GM21528 (cell line): Measurements from ENCODE around the gene UBE3B.
"Not testable (repeated sequence)": the region's sequence is repeated elsewhere in the genome, so short reads cannot be mapped to it uniquely, and the experiment has no call there.

ENCODE experiments used
- ATAC-seq: cut with Tn5 transposase; IDR thresholded peaks from one replicate; pipeline ENCODE4 v1.9.1; 2021; ENCODE audit warnings: mild to moderate bottlenecking, moderate library complexity; ENCODE audit not compliant: unreplicated experiment, low FRiP score

UBE3B gene

GRCh38 chr12:109469517-109469916 is 7.9 kb upstream of the UBE3B start:
- no peak for ATAC-seq

DNA sequence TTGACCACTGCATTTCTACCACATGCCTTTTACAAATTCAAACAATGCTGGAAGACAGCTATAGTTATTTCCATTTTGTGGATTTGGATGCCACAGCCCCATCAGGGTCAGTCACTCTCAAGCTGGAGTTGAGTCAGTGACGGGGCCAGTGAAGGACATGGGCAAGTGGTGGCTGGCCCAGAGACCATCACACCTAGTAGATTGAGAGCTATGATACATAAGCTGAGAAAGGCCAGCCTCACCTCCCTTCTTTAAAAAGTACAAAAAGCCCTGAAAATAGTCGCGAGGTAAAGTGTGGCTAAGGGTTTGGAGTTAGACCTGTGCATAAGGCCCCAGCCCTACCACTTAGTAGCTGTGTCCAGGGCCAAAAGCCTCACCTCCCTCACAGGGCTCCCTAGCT is 4.4 kb upstream of the UBE3B start:
- ATAC-seq = no peak

DNA sequence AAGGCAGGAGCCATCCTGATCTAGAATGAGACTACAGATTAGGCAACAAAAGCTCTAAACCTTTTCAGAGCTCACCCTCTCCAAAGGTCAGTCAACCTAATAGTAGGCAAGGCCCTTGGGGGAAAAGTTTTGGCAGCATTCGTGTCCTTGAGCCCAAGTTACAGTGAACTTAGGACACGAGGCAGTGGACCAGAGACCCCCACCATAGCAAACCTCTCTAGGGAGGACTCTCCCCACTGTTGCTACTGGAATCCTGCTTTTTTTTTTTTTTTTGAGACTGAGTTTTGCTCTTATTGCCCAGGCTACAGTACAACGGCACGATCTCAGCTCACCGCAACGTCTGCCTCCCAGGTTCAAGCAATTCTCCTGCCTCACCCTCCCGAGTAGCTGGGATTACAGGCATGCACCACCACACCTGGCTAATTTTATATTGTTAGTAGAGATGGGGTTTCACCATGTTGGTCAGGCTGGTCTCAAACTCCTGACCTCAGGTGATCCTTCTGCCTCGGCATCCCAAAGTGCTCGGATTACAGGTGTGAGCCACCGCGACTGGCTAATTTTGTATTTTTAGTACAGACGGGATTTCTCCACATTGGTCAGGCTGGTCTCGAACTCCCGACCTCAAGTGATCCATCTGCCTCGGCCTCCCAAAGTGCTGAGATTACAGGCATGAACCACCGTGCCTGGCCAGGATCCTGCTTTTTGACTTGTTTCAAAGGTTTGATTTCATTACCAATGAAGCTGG is 3.7 kb upstream of the UBE3B start:
- not testable (repeated sequence) for ATAC-seq

DNA sequence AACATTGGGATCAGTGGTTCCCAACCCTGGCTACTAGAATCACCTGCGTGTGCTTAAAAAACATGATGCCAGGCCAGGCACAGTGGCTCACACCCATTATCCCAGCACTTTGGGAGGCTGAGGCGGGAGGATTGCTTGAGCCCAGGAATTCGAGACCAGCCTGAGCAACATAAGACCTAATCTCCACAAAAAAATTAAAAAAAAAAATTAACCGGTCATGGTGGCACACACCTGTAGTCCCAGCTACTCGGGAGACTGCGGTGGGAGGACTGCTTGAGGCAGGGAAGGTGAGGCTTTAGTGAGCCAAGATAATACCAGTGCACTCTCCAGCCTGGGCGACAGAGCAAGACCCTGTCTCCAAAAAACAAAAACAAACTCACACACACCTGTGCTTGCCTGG is 2.3 kb upstream of the UBE3B start:
- ATAC-seq = no peak

GRCh38 chr12:109475993-109476806 is 1.2 kb upstream of the UBE3B start:
- no peak for ATAC-seq

GRCh38 chr12:109476807-109477184 is 638 bp upstream of the UBE3B start:
- no peak for ATAC-seq

- no peak for ATAC-seq
Measured at GRCh38 chr12:109477963-109478315, 505 bp downstream of the UBE3B start.

GRCh38 chr12:109479761-109480160 is 2.3 kb downstream of the UBE3B start:
- no peak for ATAC-seq

DNA sequence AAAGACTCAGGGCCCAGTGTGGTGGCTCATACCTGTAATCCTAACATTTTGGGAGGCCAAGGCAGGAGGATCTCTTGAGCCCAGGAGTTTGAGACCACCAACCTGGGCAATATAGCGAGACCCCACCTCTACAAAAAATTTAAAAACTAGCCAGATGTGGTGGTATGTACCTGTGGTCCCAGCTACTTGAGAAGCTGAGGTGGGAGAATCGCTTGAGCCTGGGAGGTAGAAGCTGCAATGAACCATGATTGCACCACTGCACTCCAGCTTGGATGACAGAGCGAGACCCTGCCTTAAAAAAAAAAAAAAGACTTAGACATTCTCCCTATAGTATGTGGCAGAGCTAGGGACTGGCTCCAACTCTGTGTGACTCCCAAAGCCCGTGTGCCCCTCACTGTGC is 2.9 kb downstream of the UBE3B start:
- ATAC-seq = no peak

DNA sequence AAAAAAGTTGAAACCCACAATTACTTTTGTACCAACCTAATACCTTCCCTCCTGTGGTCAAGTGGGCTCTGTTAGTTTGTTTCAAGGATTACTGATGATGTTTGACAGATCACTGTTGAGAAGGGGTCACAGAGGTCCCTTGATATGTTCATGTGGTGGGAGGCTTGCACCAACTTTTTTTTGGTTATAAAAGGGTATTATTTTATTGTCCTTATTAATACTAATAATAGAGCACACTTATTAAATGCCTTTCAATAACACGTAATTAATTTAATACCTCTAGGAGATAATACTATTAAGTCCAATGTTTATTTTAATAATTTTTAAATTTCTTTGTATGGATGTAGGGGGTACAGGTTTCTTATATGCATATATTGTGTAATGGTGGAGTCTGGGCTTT is 4.4 kb downstream of the UBE3B start:
- no peak for ATAC-seq

- no peak for ATAC-seq
Measured at GRCh38 chr12:109482491-109482890, 5.1 kb downstream of the UBE3B start.

GRCh38 chr12:109482894-109483293 is 5.5 kb downstream of the UBE3B start:
- ATAC-seq = no peak

DNA sequence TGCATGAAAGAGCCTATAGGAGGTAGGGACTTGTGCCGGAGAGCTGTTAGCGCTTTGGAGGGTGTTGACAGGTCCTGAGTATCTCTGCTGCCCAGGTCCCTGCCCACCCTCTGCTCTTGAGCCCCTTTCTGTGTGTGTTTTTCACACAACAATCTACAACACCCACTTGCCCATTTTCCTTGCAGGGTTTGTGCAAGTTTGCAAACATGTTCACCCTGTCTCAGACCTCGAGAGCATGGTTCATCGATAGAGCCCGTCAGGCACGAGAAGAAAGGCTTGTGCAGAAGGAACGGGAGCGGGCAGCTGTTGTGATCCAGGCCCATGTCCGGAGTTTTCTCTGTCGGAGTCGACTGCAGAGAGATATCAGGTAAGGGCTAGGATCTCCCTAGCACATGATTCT is 5.9 kb downstream of the UBE3B start:
- ATAC-seq = no peak

GRCh38 chr12:109485201-109485600 is 7.8 kb downstream of the UBE3B start:
- ATAC-seq = no peak

GRCh38 chr12:109487181-109488050 is 10.0 kb downstream of the UBE3B start:
- no peak for ATAC-seq

DNA sequence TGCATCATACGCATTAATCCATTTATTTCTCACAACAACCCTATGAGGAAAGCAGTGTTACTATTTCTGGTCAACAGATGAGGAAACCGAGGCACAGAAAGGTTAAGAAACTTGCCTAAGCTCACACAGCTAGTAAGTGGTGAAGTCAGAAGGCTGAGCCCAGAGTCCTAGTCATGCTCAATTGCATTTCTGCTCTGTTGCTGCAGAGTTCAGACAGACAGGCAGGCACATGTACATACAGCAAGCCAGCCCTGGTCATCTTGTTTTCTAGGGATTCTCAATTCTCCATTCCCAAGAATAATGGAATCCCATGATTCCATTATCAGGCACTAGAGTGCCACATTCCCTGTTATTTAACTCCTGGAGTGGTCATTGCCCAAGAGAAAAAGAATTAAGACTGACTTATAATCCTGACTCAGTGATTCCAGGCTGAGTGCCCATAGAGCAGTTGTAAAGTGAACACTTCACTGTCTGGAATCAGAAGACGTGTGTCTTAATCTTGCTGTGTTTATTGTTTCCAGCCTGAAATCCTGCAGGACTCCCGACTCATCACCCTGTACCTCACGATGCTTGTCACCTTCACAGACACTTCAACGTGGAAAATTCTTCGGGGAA is 10.7 kb downstream of the UBE3B start:
- no peak for ATAC-seq

- no peak for ATAC-seq
Measured at GRCh38 chr12:109489016-109489954, 11.9 kb downstream of the UBE3B start.

- ATAC-seq = no peak
Measured at GRCh38 chr12:109489955-109490565, 12.6 kb downstream of the UBE3B start.

GRCh38 chr12:109491671-109492070 is 14.2 kb downstream of the UBE3B start:
- no peak for ATAC-seq
